Panc1 (cell line): ENCODE measurements around the gene AP3S1. TPM values are rescaled to one million over a fixed set of nuclear protein-coding genes. Genes with fewer than 3 reads are reported as not detected.

Source experiments
- ATAC-seq: fragments of 200-7000 bp; cut with Tn5 transposase; 2 replicates; pipeline ENCODE4 v1.9.1; 2020; ENCODE audit warnings: mild to moderate bottlenecking, moderate library complexity
- BruUV-seq: library from RNA; stranded (reverse); fragments of 400-500 nt; replicated peaks from 2 replicates; lab custom pipeline; 2021; lab: Mats Ljungman, UMichigan
- CTCF ChIA-PET: fragments of 300-600 bp; sonication (Branson Sonifier 250); formaldehyde crosslinking; loops from one replicate; lab custom pipeline; 2022; ENCODE audit warnings: antibody characterized with exemption; lab: Charles Lee
- POLR2A ChIA-PET: fragments of 300-600 bp; sonication (Branson Sonifier 250); formaldehyde crosslinking; loops from one replicate; lab custom pipeline; 2022; ENCODE audit warnings: antibody characterized with exemption; lab: Charles Lee
- DNase-seq: peaks from one replicate; pipeline ENCODE4 v3.0.0-alpha.2; 2010; ENCODE audit warnings: low read depth, low spot score
- H3K27ac ChIP-seq: 2 replicates; pipeline ENCODE4 v1.5.1; 2011; ENCODE audit warnings: mild to moderate bottlenecking, low read length, inconsistent platforms
- H3K27me3 ChIP-seq: fragments of 200-500 bp; sonication (Bioruptor generic); 2 replicates; pipeline ENCODE4 v1.6.0; 2014; ENCODE audit warnings: low read length, inconsistent platforms; ENCODE audit not compliant: control insufficient read depth, insufficient read depth
- H3K36me3 ChIP-seq: fragments of 200-500 bp; sonication (Bioruptor generic); 2 replicates; pipeline ENCODE4 v1.5.1; 2014; ENCODE audit warnings: inconsistent platforms, mild to moderate bottlenecking, low read length, moderate library complexity; ENCODE audit not compliant: control insufficient read depth, insufficient read depth
- H3K4me1 ChIP-seq: 2 replicates; pipeline ENCODE4 v1.5.1; 2011; ENCODE audit warnings: inconsistent platforms, mild to moderate bottlenecking, low read length, moderate library complexity; ENCODE audit not compliant: control insufficient read depth, insufficient read depth
- H3K4me3 ChIP-seq, 2 experiments: 2 replicates each; pipeline ENCODE4 v1.5.1; 2011 to 2012; ENCODE audit warnings: low read depth in 2 of 2, low read length in 2 of 2, mild to moderate bottlenecking in 2 of 2, inconsistent platforms in 1 of 2, moderate library complexity in 1 of 2
- H3K9me3 ChIP-seq: fragments of 200-500 bp; sonication (Bioruptor generic); 2 replicates; pipeline ENCODE4 v1.5.1; 2014; ENCODE audit warnings: low read depth, mild to moderate bottlenecking, inconsistent platforms, low read length, moderate library complexity; ENCODE audit not compliant: control insufficient read depth, insufficient read depth
- POLR2AphosphoS5 ChIP-seq: IDR thresholded peaks from 2 replicates; pipeline ENCODE4 v1.6.1; 2012; ENCODE audit warnings: mild to moderate bottlenecking, low read depth, low read length, moderate library complexity
- SIN3A ChIP-seq: IDR thresholded peaks from 2 replicates; pipeline ENCODE4 v1.6.1; 2012; ENCODE audit warnings: low read depth, mild to moderate bottlenecking, low read length, moderate library complexity, borderline replicate concordance; ENCODE audit not compliant: insufficient read depth
- TCF7L2 ChIP-seq: IDR thresholded peaks from 2 replicates; pipeline ENCODE4 v1.6.1; 2011; ENCODE audit warnings: mild to moderate bottlenecking, low read depth, low read length, inconsistent platforms
- in situ Hi-C: cut with HindIII; loops from 2 replicates; pipeline ENCODE4 v1.10.0; 2016; ENCODE audit warnings: low sequenced_read_pairs, low pct_unique_long_range_greater_than_20kb
- intact Hi-C: fragments of 100-400 bp; cut with micrococcal nuclease; formaldehyde crosslinking; loops from one replicate; pipeline ENCODE4 v1.10.0; 2022; ENCODE audit not compliant: unreplicated experiment
- total RNA-seq: library from RNA; stranded (reverse); gene quantifications from one replicate; pipeline ENCODE4 v1.2.1, GENCODE V29; 2021; ENCODE audit not compliant: unreplicated experiment
- TF ChIP-seq, protein P1 (sequence below): fragments of 450-650 bp; IDR thresholded peaks from 2 replicates; pipeline ENCODE4 v1.5.1; 2017; ENCODE audit warnings: mild to moderate bottlenecking
- TF ChIP-seq, protein P2 (sequence below), 2 experiments: IDR thresholded peaks; 2 replicates each; pipeline ENCODE4 v1.6.1; 2011 to 2012; ENCODE audit warnings: low read depth in 2 of 2, control low read depth in 1 of 2, low read length in 1 of 2, mild to moderate bottlenecking in 1 of 2, moderate library complexity in 1 of 2; ENCODE audit not compliant: insufficient read depth in 1 of 2

The AP3S1 gene
- total RNA-seq, 1 experiment from 2014 or later, result 88.8 TPM

DNA sequence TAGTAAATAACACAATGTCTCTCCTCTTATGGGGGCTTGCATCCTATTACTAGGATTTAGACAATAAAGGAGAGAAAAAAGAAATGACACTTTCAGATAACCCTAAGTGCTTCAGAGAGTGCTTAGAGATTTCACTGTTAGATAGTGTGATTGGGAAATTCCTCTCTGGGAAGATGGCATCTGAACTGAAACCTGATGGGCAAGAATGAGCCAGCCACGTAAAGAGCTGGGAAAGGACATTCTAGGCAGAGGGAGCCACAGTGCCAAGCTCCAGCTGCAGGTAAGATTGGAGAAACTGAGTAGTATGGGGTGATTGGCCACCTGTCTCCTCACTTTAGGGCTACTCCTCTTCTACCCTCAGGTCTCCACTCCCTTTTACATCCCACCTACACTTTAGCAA lies 39.8 kb upstream of the AP3S1 start:
- no peak overlapping the region for H3K4me3 ChIP-seq

DNA sequence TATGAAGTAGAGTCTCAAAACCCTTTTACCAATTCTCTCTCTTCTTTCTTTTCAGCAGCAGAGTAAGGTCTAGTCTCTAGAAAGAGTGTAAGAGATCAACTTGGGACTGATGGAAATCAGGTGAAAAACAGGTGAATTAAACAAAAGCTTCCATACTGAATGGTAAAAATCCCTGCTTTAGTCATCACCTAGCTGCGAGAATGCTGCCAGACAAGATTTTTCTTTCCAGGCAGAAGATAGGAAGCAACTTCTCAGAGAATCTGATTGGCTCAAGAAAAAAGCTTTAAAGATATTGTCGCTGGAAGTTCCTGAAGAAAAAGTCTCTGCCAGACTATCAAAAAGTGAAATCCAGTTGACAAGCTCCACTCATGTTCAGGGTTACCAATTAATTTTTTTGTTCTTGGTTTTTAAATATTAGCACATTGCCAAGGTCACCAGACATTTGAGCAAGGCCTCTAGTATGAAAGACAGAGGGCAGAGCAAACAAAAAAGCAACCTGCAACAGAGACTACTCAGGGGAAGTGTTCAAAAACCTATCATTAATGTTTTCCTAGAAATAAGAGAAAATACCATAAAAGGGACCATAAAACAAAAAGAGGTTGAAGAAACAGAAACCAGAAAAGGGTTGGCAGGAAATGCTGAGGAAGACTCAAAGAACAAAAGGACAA lies 34.6 kb upstream of the AP3S1 start:
- ChIA-PET CTCF (no interaction called here), POLR2A (no interaction called here)
- intact Hi-C loops (no loop called here), in situ Hi-C loops (no loop called here)
- Histone ChIP-seq H3K27ac (no peak overlapping the region), H3K36me3 (no peaks in the 10 kb centered on the region), H3K4me1 (no peaks in the 10 kb centered on the region), H3K9me3 (no peaks in the 10 kb centered on the region), H3K4me3 (no peak overlapping the region), H3K27me3 (peaks cover 3% of the 10 kb centered on the region)
- TF ChIP-seq, protein P1, sequence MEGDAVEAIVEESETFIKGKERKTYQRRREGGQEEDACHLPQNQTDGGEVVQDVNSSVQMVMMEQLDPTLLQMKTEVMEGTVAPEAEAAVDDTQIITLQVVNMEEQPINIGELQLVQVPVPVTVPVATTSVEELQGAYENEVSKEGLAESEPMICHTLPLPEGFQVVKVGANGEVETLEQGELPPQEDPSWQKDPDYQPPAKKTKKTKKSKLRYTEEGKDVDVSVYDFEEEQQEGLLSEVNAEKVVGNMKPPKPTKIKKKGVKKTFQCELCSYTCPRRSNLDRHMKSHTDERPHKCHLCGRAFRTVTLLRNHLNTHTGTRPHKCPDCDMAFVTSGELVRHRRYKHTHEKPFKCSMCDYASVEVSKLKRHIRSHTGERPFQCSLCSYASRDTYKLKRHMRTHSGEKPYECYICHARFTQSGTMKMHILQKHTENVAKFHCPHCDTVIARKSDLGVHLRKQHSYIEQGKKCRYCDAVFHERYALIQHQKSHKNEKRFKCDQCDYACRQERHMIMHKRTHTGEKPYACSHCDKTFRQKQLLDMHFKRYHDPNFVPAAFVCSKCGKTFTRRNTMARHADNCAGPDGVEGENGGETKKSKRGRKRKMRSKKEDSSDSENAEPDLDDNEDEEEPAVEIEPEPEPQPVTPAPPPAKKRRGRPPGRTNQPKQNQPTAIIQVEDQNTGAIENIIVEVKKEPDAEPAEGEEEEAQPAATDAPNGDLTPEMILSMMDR, result no peak
- no peak for TF ChIP-seq SIN3A
- BruUV-seq, result no TSS peak
- DNase-seq (no peak), ATAC-seq (no peak)

More for the DNA sequence above, 39.8 kb upstream of the AP3S1 start:
- intact Hi-C loops, result no loop called here
- Histone ChIP-seq H3K36me3 (no peaks in the 10 kb centered on the region), H3K27me3 (peaks cover 2% of the 10 kb centered on the region; the same call in 1 of the 2 replicates), H3K27ac (no peak overlapping the region), H3K4me1 (no peaks in the 10 kb centered on the region), H3K9me3 (no peaks in the 10 kb centered on the region)
- ChIA-PET POLR2A (no interaction called here), CTCF (no interaction called here)
- ATAC-seq (no peak), DNase-seq (no peak)
- BruUV-seq, result no TSS peak
- in situ Hi-C loops, result no loop called here
- TF ChIP-seq POLR2AphosphoS5 (no peak), SIN3A (no peak), TCF7L2 (no peak)
- TF ChIP-seq, protein P2, sequence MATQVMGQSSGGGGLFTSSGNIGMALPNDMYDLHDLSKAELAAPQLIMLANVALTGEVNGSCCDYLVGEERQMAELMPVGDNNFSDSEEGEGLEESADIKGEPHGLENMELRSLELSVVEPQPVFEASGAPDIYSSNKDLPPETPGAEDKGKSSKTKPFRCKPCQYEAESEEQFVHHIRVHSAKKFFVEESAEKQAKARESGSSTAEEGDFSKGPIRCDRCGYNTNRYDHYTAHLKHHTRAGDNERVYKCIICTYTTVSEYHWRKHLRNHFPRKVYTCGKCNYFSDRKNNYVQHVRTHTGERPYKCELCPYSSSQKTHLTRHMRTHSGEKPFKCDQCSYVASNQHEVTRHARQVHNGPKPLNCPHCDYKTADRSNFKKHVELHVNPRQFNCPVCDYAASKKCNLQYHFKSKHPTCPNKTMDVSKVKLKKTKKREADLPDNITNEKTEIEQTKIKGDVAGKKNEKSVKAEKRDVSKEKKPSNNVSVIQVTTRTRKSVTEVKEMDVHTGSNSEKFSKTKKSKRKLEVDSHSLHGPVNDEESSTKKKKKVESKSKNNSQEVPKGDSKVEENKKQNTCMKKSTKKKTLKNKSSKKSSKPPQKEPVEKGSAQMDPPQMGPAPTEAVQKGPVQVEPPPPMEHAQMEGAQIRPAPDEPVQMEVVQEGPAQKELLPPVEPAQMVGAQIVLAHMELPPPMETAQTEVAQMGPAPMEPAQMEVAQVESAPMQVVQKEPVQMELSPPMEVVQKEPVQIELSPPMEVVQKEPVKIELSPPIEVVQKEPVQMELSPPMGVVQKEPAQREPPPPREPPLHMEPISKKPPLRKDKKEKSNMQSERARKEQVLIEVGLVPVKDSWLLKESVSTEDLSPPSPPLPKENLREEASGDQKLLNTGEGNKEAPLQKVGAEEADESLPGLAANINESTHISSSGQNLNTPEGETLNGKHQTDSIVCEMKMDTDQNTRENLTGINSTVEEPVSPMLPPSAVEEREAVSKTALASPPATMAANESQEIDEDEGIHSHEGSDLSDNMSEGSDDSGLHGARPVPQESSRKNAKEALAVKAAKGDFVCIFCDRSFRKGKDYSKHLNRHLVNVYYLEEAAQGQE (IDR thresholded peaks at IDR 0.05; ENCODE audit: insufficient read depth in 1 of 2, low read depth in 2 of 2, low read length in 1 of 2), result no peak
- TF ChIP-seq, protein P1, result no peak
